SH-SY5Y (cell line): ENCODE data around the gene TPX2.

Experiments
- GATA2 ChIP-seq: IDR thresholded peaks from 2 replicates; pipeline ENCODE4 v1.6.1; 2011; ENCODE audit warnings: mild to moderate bottlenecking, low read depth, low read length
- GATA3 ChIP-seq: IDR thresholded peaks from 2 replicates; pipeline ENCODE4 v1.6.1; 2011; ENCODE audit warnings: low read depth, mild to moderate bottlenecking, low read length, moderate library complexity

GRCh38 chr20:31835554-31835953, 96.5 kb downstream of the TPX2 start:
- TF ChIP-seq GATA3, result no peak
- TF ChIP-seq GATA2, result no peak
